GM19328 (cell line): ENCODE measurements around the gene TAS2R31.

Source experiments
- ATAC-seq: cut with Tn5 transposase; IDR thresholded peaks from one replicate; pipeline ENCODE4 v1.9.1; 2021; ENCODE audit warnings: mild to moderate bottlenecking, moderate library complexity; ENCODE audit not compliant: unreplicated experiment

Gene TAS2R31

DNA sequence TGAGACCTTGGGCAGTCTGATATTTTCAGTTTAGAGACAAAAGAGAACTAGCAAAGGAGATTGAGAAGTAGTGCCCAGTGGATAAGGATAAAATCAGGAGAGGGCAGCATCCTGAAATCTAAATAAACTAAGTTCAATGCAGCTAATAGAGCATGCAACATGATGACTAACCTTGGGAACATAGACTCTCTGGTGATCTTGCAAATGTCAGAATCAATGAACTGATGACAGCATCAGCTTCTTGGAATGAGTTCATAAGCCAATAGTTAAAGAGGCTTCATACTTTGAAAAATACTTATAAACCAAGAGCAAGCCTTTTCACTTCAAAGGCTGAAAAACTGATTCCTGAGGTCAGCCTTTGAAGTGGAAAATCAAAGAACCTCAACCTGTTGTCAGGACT, 17.0 kb downstream of the TAS2R31 start:
- no peak for ATAC-seq

DNA sequence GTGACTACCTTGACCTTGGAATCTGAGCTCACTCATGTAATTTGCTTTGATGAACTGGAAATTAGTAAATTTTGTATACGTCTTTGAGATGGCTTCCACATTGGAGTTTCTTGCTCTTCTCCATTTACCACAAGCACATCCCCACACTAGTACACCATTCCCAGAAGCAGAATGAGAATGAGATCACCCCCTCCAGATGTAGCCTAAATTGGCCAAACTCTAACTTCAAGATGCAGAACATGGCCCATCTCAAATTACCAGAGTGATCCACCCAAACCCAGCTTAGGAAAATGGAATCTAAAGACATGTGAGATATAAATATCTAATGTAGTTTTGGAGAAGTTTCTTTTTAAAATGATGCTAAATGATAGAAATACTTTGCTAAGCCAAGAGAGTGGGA, 23.6 kb downstream of the TAS2R31 start:
- no peak for ATAC-seq

DNA sequence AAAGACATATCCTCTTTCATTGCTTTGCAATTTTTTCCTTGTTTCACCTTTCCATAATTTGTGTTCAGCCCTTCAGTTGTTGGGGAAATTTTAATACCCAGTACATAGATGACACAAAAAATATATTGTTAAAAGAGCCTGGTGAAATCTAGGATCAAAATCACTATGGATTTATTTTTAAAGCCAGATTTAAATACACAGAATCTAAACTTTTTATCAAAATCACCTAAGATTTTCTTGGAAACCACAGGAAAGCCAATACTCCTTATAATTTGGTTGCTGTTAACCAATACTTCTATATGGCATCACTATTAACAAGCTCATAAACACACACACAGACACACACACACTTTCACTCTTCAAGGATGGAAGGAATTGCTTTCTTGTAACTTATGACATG, 33.0 kb downstream of the TAS2R31 start, which contains the start of gene TAS2R20:
Gene TAS2R20, minus strand, starts transcription at position 101 of the 400 bp plus-strand sequence. CDS start 429 bp downstream, outside the sequence.
- no peak for ATAC-seq

DNA sequence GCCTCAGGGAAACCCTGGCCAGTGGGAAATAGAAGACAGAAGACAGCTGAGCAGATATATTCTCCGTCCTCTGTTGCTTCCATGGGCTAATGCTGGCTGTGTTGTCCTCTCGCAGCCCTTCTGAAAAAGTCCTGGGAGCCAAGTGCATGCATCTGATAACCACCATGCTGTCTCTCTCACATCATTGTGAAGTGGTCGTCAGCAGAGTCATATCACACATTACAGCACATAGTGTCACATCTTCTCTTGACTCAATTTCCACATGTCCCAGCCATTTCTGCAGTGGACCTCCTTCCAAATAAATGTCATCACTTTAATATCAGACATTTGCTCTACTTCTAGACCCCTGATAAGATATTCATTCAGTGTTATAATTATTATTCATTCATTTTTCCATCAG, 36.9 kb downstream of the TAS2R31 start:
- ATAC-seq: no peak

DNA sequence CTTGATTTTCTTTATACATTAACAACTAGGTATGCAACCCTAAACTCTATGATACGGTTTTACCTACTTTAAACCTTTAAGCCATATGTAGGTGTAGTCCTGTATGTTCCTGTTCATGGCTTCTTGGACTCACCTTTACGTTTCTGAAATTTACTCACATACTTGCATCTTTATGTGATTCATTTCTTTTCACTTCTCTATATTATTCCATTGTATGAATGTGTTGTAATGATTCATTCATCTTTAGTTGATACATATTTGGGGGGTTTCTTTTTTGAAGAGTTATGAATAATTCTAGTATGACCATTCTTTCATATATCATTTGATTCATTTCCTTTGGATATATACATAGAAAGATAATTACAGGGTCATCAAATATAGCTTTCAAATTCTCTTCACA, 42.1 kb downstream of the TAS2R31 start:
- ATAC-seq: no peak

DNA sequence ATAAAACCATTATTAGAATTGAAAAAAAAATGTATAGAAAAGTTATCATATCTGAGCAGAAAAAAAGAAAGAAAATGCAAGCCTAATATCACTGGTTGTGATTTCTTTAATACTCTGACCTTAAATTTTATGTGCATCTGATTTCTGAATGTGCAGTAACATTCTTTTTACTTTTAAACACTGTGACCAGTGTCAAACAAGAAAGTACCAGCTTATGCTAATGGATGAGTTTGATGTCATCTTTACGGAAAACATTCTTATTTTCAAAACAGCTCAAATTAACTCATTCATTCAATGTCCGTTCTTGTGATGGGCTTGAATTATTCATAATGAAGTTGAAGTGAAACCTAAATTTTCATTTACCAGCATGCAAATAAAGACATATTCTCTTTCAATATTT, 44.4 kb downstream of the TAS2R31 start, which contains the start of gene TAS2R50:
Gene TAS2R50, minus strand, starts transcription at position 101 of the 400 bp plus-strand sequence. Its CDS starts 52 bp downstream, at position 49.
- no peak for ATAC-seq

DNA sequence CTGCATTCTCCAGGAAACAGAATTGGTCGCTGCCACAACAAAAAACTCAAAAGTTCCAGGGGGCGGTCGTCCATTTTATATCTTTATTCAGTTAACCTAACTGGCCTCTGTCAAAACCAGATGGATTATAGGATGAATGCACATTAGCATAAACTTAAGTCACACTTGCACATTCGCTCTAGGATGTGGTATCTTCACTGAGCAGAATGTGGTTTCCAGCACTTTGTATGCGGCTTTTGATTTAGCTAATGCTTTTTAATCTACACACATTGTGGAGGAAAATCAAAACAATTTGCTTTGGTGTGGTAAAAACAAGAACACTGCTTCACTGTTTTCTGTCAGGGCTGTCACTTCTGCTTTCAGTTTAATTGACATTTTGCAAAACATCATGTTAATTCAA, 49.0 kb downstream of the TAS2R31 start:
- no peak for ATAC-seq
